ENCODE measurements around the gene MYLK.

The MYLK gene

GRCh38 chr3:123679712-123680386 lies 204.3 kb downstream of the MYLK start:
- H3K27ac ChIP-seq (ENCODE audit: low read depth, low read length, severe bottlenecking), result no peak overlapping the region
- peaks cover 14% of the 10 kb centered on the region for H3K4me1 ChIP-seq (ENCODE audit: control insufficient read depth, insufficient read depth, low read length, poor library complexity, severe bottlenecking)
- H3K9me3 ChIP-seq (ENCODE audit: control insufficient read depth, low read length), result no peaks in the 10 kb centered on the region
- whole genome bisulfite sequencing, 2 experiments (ENCODE audit: insufficient coverage in 2 of 2), result 91 to 92% methylated on average over 5 to 6 of the region's 8 CpGs
- H3K36me3 ChIP-seq (ENCODE audit: control insufficient read depth, insufficient read depth, low read length), result peaks cover 9% of the 10 kb centered on the region
- H3K4me3 ChIP-seq (ENCODE audit: extremely low read depth, insufficient read depth, low read length, poor library complexity, severe bottlenecking), result no peak overlapping the region

DNA sequence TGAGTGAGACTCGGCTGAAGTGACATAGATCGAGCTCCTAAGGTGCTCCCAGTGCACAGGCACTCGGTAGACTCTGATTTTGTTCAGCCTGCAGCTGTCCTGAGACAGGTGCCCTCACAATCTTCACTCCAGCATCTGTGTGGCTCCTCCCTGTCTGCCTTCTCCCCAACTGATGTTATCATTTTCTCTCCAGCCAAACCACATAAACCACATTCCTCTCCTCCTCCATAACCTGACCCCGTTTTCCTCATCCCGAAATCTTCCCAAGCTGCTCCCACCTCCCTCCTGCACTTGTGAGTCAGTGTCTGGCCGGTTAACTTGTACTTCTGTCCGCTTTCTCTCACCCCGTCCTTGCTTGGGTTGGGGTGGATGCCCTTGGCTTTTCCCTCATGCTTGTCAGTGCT lies 206.0 kb downstream of the MYLK start:
- H3K4me3 ChIP-seq (ENCODE audit: extremely low read depth, insufficient read depth, low read length, poor library complexity, severe bottlenecking), result no peak overlapping the region
- WGBS, 2 experiments (ENCODE audit: insufficient coverage in 2 of 2), result 94 to 95% methylated on average over 3 to 5 of the region's 8 CpGs
- no peaks in the 10 kb centered on the region for H3K9me3 ChIP-seq (ENCODE audit: control insufficient read depth, low read length)
- peaks cover 9% of the 10 kb centered on the region for H3K36me3 ChIP-seq (ENCODE audit: control insufficient read depth, insufficient read depth, low read length)
- no peak overlapping the region for H3K27ac ChIP-seq (ENCODE audit: low read depth, low read length, severe bottlenecking)
- H3K4me1 ChIP-seq (ENCODE audit: control insufficient read depth, insufficient read depth, low read length, poor library complexity, severe bottlenecking), result peaks cover 8% of the 10 kb centered on the region

DNA sequence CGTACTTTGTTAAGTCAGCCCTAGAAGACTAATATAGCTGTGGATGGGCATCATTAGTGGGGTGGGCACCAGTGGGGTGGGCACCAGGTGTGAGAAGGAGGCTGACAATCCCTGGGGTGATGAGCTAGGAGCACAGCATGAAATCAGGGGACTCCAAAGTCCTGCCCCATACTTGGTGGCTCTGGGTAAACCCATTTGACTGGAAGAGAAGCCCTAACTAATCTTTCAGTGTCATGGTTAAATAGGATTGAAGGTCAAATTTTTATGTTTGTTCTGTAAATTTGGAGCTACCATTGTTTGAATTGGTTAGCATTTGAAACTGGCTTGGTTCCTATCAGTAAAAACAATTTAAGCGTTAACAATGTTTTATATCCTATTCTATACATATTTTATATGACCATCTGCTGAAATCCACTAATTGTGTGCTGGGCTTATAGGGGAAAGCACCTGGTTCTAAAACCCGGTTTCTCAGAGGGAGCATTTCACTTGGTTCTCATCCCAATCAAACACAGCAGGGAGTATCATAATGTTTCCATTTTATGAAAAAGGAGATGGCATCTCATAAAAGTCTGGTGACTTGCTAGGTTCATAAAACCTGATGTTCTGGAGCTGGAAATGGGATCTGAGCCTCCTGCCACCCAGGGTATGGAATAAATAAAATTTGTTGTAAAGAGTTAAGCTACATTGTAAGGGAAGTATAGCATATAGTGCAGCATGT lies 211.5 kb downstream of the MYLK start:
- no peak overlapping the region for H3K4me3 ChIP-seq (ENCODE audit: extremely low read depth, insufficient read depth, low read length, poor library complexity, severe bottlenecking)
- H3K4me1 ChIP-seq (ENCODE audit: control insufficient read depth, insufficient read depth, low read length, poor library complexity, severe bottlenecking), result no peaks in the 10 kb centered on the region
- H3K27ac ChIP-seq (ENCODE audit: low read depth, low read length, severe bottlenecking), result no peak overlapping the region
- no peaks in the 10 kb centered on the region for H3K36me3 ChIP-seq (ENCODE audit: control insufficient read depth, insufficient read depth, low read length)
- H3K9me3 ChIP-seq (ENCODE audit: control insufficient read depth, low read length), result no peaks in the 10 kb centered on the region
- WGBS, 2 experiments (ENCODE audit: insufficient coverage in 2 of 2), result 86 to 100% methylated on average over 1 of the region's 3 CpGs

- Histone ChIP-seq H3K36me3 (ENCODE audit: control insufficient read depth, insufficient read depth, low read length) (peaks cover 9% of the 10 kb centered on the region), H3K4me3 (ENCODE audit: extremely low read depth, insufficient read depth, low read length, poor library complexity, severe bottlenecking) (no peak overlapping the region), H3K27ac (ENCODE audit: low read depth, low read length, severe bottlenecking) (no peak overlapping the region), H3K4me1 (ENCODE audit: control insufficient read depth, insufficient read depth, low read length, poor library complexity, severe bottlenecking) (no peaks in the 10 kb centered on the region), H3K9me3 (ENCODE audit: control insufficient read depth, low read length) (no peaks in the 10 kb centered on the region)
- 92 to 100% methylated on average over 2 to 3 of the region's 3 CpGs for WGBS, 2 experiments (ENCODE audit: insufficient coverage in 2 of 2)
Observed at GRCh38 chr3:123670743-123671142, 213.4 kb downstream of the MYLK start.

DNA sequence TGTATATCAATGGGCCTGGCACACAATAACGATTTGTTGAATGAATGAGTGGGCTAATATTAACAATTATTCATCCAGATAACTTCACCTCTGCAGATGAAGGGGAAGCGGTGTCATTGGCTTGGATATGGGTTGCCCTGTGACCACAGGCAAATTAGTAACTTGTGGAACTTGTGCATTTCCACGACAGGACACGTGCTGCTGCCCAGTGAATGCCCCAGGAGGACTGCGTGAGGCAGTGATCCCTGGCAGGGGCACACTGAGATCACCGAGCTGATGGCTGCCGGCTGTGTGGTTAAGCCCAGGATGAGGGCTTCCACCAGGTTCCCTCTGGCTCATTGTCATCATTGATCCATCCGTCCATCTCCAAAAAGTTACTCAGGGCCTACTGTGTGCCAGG lies 215.2 kb downstream of the MYLK start:
- Histone ChIP-seq H3K4me1 (ENCODE audit: control insufficient read depth, insufficient read depth, low read length, poor library complexity, severe bottlenecking) (no peaks in the 10 kb centered on the region), H3K36me3 (ENCODE audit: control insufficient read depth, insufficient read depth, low read length) (peaks cover 14% of the 10 kb centered on the region), H3K27ac (ENCODE audit: low read depth, low read length, severe bottlenecking) (no peak overlapping the region), H3K9me3 (ENCODE audit: control insufficient read depth, low read length) (no peaks in the 10 kb centered on the region), H3K4me3 (ENCODE audit: extremely low read depth, insufficient read depth, low read length, poor library complexity, severe bottlenecking) (no peak overlapping the region)
- WGBS, 2 experiments (ENCODE audit: insufficient coverage in 2 of 2), result 98% methylated on average over 6 to 7 of the region's 8 CpGs

DNA sequence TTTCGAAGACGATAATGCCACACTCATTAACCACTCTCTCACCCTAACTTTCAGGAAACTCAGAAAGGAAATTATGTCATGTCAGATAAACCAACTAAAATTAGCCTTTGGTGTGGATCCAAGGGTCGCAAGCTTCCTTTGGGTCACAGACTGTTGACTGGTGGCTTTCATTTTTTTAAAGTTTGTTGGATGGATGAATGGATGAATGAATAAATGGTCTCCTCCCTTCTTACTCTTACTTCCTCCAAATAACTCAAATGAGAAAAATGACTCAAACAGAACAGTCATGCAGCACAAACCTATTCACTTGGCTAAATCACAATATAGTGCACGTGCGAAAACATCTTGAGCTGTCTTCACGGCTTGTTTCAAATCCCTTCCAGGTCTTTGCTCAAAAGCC lies 216.3 kb downstream of the MYLK start:
- peaks cover 14% of the 10 kb centered on the region for H3K36me3 ChIP-seq (ENCODE audit: control insufficient read depth, insufficient read depth, low read length)
- no peaks in the 10 kb centered on the region for H3K9me3 ChIP-seq (ENCODE audit: control insufficient read depth, low read length)
- H3K27ac ChIP-seq (ENCODE audit: low read depth, low read length, severe bottlenecking), result no peak overlapping the region
- H3K4me1 ChIP-seq (ENCODE audit: control insufficient read depth, insufficient read depth, low read length, poor library complexity, severe bottlenecking), result no peaks in the 10 kb centered on the region
- H3K4me3 ChIP-seq (ENCODE audit: extremely low read depth, insufficient read depth, low read length, poor library complexity, severe bottlenecking), result no peak overlapping the region
- 93 to 98% methylated on average over 5 of the region's 6 CpGs for WGBS, 2 experiments (ENCODE audit: insufficient coverage in 2 of 2)

DNA sequence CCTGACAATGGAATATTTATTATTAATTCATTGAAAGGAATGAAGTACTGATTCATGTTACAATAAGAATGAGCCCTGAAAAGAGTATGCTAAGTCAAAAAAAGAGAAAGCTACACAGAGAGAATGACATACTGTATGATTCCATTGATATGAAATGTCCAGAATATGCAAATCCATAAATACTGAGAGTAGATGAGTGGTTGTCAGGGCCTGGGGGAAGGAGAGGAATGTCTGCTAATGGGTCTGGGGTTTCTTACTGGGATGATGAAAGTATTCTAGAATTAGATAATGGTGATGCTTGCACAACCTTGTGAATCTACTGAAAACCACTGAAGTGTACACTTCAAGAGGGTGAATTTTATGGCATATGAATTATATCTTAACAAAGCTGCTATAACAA lies 219.4 kb downstream of the MYLK start:
- H3K36me3 ChIP-seq (ENCODE audit: control insufficient read depth, insufficient read depth, low read length), result peaks cover 14% of the 10 kb centered on the region
- H3K9me3 ChIP-seq (ENCODE audit: control insufficient read depth, low read length), result no peaks in the 10 kb centered on the region
- H3K4me1 ChIP-seq (ENCODE audit: control insufficient read depth, insufficient read depth, low read length, poor library complexity, severe bottlenecking), result no peaks in the 10 kb centered on the region
- H3K4me3 ChIP-seq (ENCODE audit: extremely low read depth, insufficient read depth, low read length, poor library complexity, severe bottlenecking), result no peak overlapping the region
- H3K27ac ChIP-seq (ENCODE audit: low read depth, low read length, severe bottlenecking), result no peak overlapping the region

GRCh38 chr3:123663977-123664376 lies 220.2 kb downstream of the MYLK start:
- Histone ChIP-seq H3K36me3 (ENCODE audit: control insufficient read depth, insufficient read depth, low read length) (peaks cover 14% of the 10 kb centered on the region), H3K4me3 (ENCODE audit: extremely low read depth, insufficient read depth, low read length, poor library complexity, severe bottlenecking) (no peak overlapping the region), H3K27ac (ENCODE audit: low read depth, low read length, severe bottlenecking) (no peak overlapping the region), H3K4me1 (ENCODE audit: control insufficient read depth, insufficient read depth, low read length, poor library complexity, severe bottlenecking) (no peaks in the 10 kb centered on the region), H3K9me3 (ENCODE audit: control insufficient read depth, low read length) (no peaks in the 10 kb centered on the region)
- WGBS, 2 experiments (ENCODE audit: insufficient coverage in 2 of 2), result 97 to 98% methylated on average over 5 to 9 of the region's 9 CpGs

- no peak overlapping the region for H3K27ac ChIP-seq (ENCODE audit: low read depth, low read length, severe bottlenecking)
Observed at GRCh38 chr3:123661973-123662372, 222.2 kb downstream of the MYLK start.

GRCh38 chr3:123660900-123661299 lies 223.2 kb downstream of the MYLK start:
- no peak overlapping the region for H3K4me3 ChIP-seq (ENCODE audit: extremely low read depth, insufficient read depth, low read length, poor library complexity, severe bottlenecking)
- WGBS, 2 experiments (ENCODE audit: insufficient coverage in 2 of 2), result 91 to 96% methylated on average over 4 to 9 of the region's 9 CpGs
- no peaks in the 10 kb centered on the region for H3K4me1 ChIP-seq (ENCODE audit: control insufficient read depth, insufficient read depth, low read length, poor library complexity, severe bottlenecking)
- no peak overlapping the region for H3K27ac ChIP-seq (ENCODE audit: low read depth, low read length, severe bottlenecking)
- peaks cover 29% of the 10 kb centered on the region for H3K36me3 ChIP-seq (ENCODE audit: control insufficient read depth, insufficient read depth, low read length)
- peaks cover 6% of the 10 kb centered on the region for H3K9me3 ChIP-seq (ENCODE audit: control insufficient read depth, low read length)

More at GRCh38 chr3:123661973-123662372, 222.2 kb downstream of the MYLK start:
- H3K36me3 ChIP-seq (ENCODE audit: control insufficient read depth, insufficient read depth, low read length), result peaks cover 29% of the 10 kb centered on the region
- H3K9me3 ChIP-seq (ENCODE audit: control insufficient read depth, low read length), result peaks cover 2% of the 10 kb centered on the region
- no peak overlapping the region for H3K4me3 ChIP-seq (ENCODE audit: extremely low read depth, insufficient read depth, low read length, poor library complexity, severe bottlenecking)
- WGBS, 2 experiments (ENCODE audit: insufficient coverage in 2 of 2), result 86% methylated on average over 1 of the region's 1 CpG; no CpG with 5 or more reads in 1 of the 2 experiments
- no peaks in the 10 kb centered on the region for H3K4me1 ChIP-seq (ENCODE audit: control insufficient read depth, insufficient read depth, low read length, poor library complexity, severe bottlenecking)

DNA sequence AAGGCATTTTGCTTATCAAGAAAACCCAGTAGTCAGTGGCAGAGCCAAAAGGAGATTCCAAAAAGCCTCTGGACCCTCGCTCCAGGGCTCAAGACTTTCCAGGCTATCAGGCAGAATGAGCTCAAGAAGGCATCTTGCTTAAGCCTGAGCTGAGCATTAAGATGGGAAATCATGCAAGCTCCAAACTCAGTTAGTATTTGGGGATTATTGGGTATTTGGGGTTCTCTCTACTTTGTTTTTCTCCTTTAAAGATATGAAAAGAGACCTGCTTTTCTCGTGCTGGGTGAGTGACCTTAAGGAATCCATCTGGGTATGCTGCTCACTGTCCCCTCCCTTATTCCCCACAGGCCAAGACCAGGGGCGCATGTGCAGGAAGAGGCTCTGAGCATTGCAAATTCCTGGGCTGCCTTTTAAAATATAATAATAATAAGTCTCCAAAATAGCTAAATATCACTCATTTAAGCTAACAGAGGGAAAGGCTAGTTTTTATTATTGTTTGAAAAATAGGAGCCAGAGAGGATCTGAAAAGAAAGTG lies 223.9 kb downstream of the MYLK start:
- no peaks in the 10 kb centered on the region for H3K4me1 ChIP-seq (ENCODE audit: control insufficient read depth, insufficient read depth, low read length, poor library complexity, severe bottlenecking)

More for the DNA sequence above, 223.9 kb downstream of the MYLK start:
- H3K36me3 ChIP-seq (ENCODE audit: control insufficient read depth, insufficient read depth, low read length), result peaks cover 29% of the 10 kb centered on the region
- WGBS, 2 experiments (ENCODE audit: insufficient coverage in 2 of 2), result 88 to 90% methylated on average over 1 to 2 of the region's 3 CpGs
- H3K27ac ChIP-seq (ENCODE audit: low read depth, low read length, severe bottlenecking), result no peak overlapping the region
- peaks cover 6% of the 10 kb centered on the region for H3K9me3 ChIP-seq (ENCODE audit: control insufficient read depth, low read length)
- no peak overlapping the region for H3K4me3 ChIP-seq (ENCODE audit: extremely low read depth, insufficient read depth, low read length, poor library complexity, severe bottlenecking)
